HG02610 (cell line): ENCODE measurements around the gene GLCE.
"Not testable (repeated sequence)": the region's sequence is repeated elsewhere in the genome, so short reads cannot be mapped to it uniquely, and the experiment has no call there.

Source experiments
- ATAC-seq: cut with Tn5 transposase; IDR thresholded peaks from one replicate; pipeline ENCODE4 v1.9.1; 2021; ENCODE audit warnings: mild to moderate bottlenecking, moderate library complexity; ENCODE audit not compliant: unreplicated experiment

The GLCE gene

GRCh38 chr15:69158201-69158842, 2.1 kb upstream of the GLCE start:
- no peak for ATAC-seq

GRCh38 chr15:69158843-69159240, 1.6 kb upstream of the GLCE start:
- no peak for ATAC-seq

- no peak for ATAC-seq
Observed at GRCh38 chr15:69159805-69160140, 662 bp upstream of the GLCE start.

DNA sequence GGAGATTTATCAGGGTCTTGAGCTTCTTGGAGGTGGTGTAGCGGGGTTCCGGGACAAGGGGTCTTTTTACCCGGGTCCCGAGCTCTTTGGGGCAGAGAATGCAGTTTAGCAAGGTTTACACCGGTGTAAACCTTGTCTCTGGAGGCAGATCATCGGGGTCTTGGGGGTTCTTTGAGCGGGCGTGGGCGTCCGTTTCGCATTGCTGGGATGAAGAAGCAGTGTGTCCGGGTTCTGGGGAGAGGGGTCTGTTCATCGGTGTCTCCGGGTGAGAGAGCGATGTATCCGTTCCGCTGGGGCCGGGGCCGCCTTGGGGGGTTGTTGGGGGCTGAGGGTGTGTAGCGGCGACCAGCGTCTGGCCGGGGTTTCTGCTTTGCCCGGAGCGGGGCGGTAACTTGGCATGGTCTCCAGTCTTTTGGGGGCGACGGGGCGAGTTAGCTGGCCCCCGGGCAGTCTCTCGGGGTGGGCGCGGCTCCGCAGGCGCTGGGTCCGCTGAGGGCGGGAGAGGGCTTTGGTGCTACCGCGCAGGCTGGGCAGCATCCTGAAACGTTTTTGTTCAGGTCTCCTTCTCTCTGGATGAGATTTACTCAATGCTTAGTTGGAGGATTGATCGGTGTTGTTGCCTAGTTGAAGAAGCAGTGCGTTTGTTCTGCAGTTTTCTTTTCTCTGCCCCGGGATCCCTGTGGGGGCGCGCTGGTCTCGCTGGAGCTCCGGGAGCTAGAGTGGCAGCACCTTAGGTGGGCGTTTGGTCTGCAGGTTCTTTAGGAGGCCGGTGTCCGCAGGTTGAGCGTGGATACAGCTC, 843 bp downstream of the GLCE start:
- ATAC-seq = no peak

DNA sequence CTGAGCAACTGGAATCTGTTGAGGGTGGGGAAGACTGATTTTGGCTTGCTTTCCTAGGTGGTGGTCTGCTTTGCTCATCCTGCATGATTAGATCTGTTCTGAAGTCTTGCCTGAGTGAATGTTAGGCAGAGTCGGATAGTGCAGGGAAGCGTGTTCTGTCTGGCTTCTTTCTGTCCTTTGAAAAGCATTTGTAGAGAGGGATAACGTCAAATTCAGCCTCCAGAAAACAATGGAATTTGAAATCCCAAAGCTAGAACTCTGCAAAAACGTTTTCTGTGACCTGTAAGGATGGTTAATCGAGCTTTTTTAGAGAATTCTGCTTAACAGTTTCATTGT, 1.4 kb downstream of the GLCE start:
- ATAC-seq = no peak

DNA sequence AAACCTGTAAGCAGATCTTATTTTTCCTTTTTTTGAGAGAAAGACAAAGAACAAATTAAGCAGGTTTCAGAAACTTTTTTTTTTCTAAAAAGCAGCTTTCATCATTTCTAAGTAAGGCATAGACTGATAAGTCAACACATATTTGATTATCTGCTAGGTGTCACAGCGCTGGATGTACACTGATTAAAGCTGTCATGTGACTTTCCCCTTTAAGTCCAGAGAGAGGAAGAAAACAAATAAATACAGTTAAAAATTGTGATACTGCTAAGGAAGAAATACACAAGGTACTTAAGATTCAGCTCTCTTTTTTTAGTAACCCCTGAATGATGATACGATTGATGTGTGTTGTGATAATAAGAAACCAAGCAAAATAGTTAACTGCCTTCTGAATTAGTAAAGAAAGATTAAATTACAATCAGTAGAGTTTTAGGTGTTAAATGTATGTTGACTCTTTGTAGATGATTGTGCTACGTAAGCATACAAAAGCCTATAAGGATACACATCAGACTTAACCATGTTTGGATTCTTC, 2.8 kb downstream of the GLCE start:
- ATAC-seq = no peak

- no peak for ATAC-seq
Observed at GRCh38 chr15:69164807-69165636, 4.6 kb downstream of the GLCE start.

DNA sequence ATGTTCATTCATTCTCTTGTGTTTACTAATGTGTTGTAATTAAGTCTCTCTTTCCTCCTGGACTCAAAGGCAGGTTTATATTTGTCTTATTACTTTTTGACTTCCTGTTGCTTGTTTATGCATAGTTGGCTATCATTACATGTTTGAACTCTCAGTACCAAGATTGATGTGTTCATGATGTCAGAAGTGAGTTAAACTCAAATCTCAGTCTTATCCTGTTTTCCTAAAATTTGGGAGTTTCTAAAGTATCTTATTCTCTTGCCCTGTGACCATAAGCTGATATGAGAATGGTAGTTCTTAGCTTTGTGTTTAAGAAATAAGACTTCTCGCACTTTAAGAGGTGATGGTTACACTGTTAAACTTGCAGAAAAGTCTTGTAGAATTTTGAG, 5.2 kb downstream of the GLCE start:
- ATAC-seq = no peak

DNA sequence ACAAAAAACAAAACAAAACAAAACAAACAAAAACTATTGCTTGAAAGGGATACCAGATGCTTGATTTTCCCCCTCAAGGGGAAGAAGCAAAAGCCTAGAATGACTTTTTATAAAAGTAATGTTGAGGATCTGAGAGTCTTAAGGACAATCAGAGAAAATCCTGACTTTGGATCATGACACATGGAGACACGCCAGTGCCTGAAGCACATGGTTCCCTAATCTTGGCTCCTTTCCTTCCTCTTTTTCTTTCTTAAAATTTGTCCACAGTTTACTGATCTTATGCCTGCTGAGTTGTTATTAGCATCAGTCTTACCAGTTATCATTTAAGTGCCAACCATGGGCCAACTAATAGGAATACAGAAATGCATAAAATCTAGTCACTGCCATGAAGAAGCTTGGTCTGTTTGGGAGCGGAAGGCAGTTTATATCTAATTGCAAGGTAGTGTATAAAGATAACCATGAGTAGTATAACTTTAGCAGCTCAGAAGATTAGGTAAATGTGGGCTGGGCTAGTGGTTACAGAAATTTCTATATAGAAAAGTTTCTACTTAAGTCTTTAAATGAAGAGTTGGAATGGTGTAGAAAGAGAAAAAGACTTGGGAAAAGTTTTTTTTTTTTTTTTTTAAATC, 6.9 kb downstream of the GLCE start:
- no peak for ATAC-seq

GRCh38 chr15:69168361-69168760, 7.9 kb downstream of the GLCE start:
- not testable (repeated sequence) for ATAC-seq

DNA sequence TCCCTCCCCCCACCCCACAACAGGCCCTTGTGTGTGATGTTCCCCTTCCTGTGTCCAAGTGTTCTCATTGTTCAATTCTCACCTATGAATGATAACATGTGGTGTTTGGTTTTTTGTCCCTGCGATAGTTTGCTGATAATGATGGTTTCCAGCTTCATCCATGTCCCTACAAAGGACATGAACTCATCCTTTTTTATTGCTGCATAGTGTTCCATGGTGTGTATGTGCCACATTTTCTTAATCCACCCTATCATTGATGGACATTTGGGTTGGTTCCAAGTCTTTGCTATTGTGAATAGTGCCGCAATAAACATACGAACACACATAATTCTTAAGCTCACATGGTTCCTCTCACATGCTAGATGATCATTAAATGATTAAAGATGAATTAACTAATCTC, 9.1 kb downstream of the GLCE start:
- ATAC-seq = not testable (repeated sequence)

DNA sequence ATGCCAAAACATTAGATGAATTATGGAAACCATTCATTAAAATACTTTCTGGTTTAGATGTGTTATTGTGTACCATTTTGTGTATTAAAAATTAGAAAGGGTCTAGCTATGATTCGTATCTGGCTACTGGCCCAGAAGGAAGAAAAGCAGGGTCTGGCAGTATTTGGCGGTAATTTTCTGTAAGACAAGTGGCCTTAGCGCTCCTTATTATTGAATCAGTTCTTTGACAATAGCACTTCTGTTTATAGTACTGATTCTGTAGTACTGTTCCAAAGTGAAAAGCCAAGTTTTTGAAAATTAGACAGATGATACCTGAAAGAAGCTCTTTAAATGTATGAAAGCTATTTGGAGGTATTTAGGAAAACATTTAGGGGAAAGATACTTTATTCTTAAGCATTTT, 10.2 kb downstream of the GLCE start:
- ATAC-seq = no peak

GRCh38 chr15:69172847-69173246, 12.4 kb downstream of the GLCE start:
- no peak for ATAC-seq

DNA sequence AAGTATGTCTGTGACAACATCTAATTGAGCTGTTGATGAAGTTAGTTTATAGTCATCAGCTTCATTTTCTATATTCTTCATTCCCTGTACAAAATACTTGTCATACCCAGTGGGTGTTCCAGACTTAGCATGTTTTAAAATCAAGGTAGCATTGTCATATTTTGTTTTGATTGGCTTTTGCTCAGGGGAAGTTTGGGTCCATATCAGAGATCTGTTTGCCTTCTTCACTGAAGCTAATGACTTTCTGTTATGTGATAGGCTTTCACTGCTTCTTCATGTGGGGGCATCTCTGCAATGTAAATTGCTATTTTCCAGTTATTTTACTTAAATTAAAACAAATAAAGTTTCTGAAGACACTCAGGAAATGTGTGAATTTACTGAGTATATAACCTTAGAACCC, 15.1 kb downstream of the GLCE start:
- no peak for ATAC-seq

- ATAC-seq = no peak
Observed at GRCh38 chr15:69181424-69181823, 21.0 kb downstream of the GLCE start.

- ATAC-seq = no peak
Observed at GRCh38 chr15:69185216-69185615, 24.8 kb downstream of the GLCE start.

GRCh38 chr15:69185706-69186105, 25.3 kb downstream of the GLCE start:
- ATAC-seq = no peak

DNA sequence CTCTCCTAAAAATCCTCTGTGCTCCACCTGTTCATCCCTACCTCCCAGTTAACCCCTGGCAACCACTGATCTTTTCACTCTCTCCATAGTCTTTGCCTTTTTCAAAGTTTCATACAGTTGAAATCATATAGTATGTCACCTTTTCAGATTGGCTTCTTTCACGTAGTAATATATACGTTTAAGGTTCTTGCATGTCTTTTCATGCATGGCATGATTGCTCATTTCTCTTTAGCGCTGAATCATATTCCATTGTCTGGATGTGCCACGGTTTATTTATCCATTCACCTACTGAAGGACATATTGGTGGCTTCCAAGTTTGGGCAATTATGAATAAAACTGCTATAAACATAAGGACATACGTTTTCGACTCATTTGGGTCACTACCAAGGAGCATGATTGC, 28.7 kb downstream of the GLCE start:
- no peak for ATAC-seq

- no peak for ATAC-seq
Observed at GRCh38 chr15:69190091-69190490, 29.7 kb downstream of the GLCE start.

- ATAC-seq = no peak
Observed at GRCh38 chr15:69190504-69190903, 30.1 kb downstream of the GLCE start.
